Panc1 (cell line): Measurements from ENCODE around the gene EFEMP1. TPM values are rescaled to one million over a fixed set of nuclear protein-coding genes. Genes with fewer than 3 reads are reported as not detected.

Experiments
- ATAC-seq: fragments of 200-7000 bp; cut with Tn5 transposase; 2 replicates; pipeline ENCODE4 v1.9.1; 2020; ENCODE audit warnings: mild to moderate bottlenecking, moderate library complexity
- BruUV-seq: library from RNA; stranded (reverse); fragments of 400-500 nt; replicated peaks from 2 replicates; lab custom pipeline; 2021; lab: Mats Ljungman, UMichigan
- CTCF ChIA-PET: fragments of 300-600 bp; sonication (Branson Sonifier 250); formaldehyde crosslinking; loops from one replicate; lab custom pipeline; 2022; ENCODE audit warnings: antibody characterized with exemption; lab: Charles Lee
- POLR2A ChIA-PET: fragments of 300-600 bp; sonication (Branson Sonifier 250); formaldehyde crosslinking; loops from one replicate; lab custom pipeline; 2022; ENCODE audit warnings: antibody characterized with exemption; lab: Charles Lee
- DNase-seq: peaks from one replicate; pipeline ENCODE4 v3.0.0-alpha.2; 2010; ENCODE audit warnings: low read depth, low spot score
- H3K27ac ChIP-seq: 2 replicates; pipeline ENCODE4 v1.5.1; 2011; ENCODE audit warnings: mild to moderate bottlenecking, low read length, inconsistent platforms
- H3K27me3 ChIP-seq: fragments of 200-500 bp; sonication (Bioruptor generic); 2 replicates; pipeline ENCODE4 v1.6.0; 2014; ENCODE audit warnings: low read length, inconsistent platforms; ENCODE audit not compliant: control insufficient read depth, insufficient read depth
- H3K36me3 ChIP-seq: fragments of 200-500 bp; sonication (Bioruptor generic); 2 replicates; pipeline ENCODE4 v1.5.1; 2014; ENCODE audit warnings: inconsistent platforms, mild to moderate bottlenecking, low read length, moderate library complexity; ENCODE audit not compliant: control insufficient read depth, insufficient read depth
- H3K4me1 ChIP-seq: 2 replicates; pipeline ENCODE4 v1.5.1; 2011; ENCODE audit warnings: inconsistent platforms, mild to moderate bottlenecking, low read length, moderate library complexity; ENCODE audit not compliant: control insufficient read depth, insufficient read depth
- H3K4me3 ChIP-seq, 2 experiments: 2 replicates each; pipeline ENCODE4 v1.5.1; 2011 to 2012; ENCODE audit warnings: low read depth in 2 of 2, low read length in 2 of 2, mild to moderate bottlenecking in 2 of 2, inconsistent platforms in 1 of 2, moderate library complexity in 1 of 2
- H3K9me3 ChIP-seq: fragments of 200-500 bp; sonication (Bioruptor generic); 2 replicates; pipeline ENCODE4 v1.5.1; 2014; ENCODE audit warnings: low read depth, mild to moderate bottlenecking, inconsistent platforms, low read length, moderate library complexity; ENCODE audit not compliant: control insufficient read depth, insufficient read depth
- POLR2AphosphoS5 ChIP-seq: IDR thresholded peaks from 2 replicates; pipeline ENCODE4 v1.6.1; 2012; ENCODE audit warnings: mild to moderate bottlenecking, low read depth, low read length, moderate library complexity
- SIN3A ChIP-seq: IDR thresholded peaks from 2 replicates; pipeline ENCODE4 v1.6.1; 2012; ENCODE audit warnings: low read depth, mild to moderate bottlenecking, low read length, moderate library complexity, borderline replicate concordance; ENCODE audit not compliant: insufficient read depth
- TCF7L2 ChIP-seq: IDR thresholded peaks from 2 replicates; pipeline ENCODE4 v1.6.1; 2011; ENCODE audit warnings: mild to moderate bottlenecking, low read depth, low read length, inconsistent platforms
- in situ Hi-C: cut with HindIII; loops from 2 replicates; pipeline ENCODE4 v1.10.0; 2016; ENCODE audit warnings: low sequenced_read_pairs, low pct_unique_long_range_greater_than_20kb
- intact Hi-C: fragments of 100-400 bp; cut with micrococcal nuclease; formaldehyde crosslinking; loops from one replicate; pipeline ENCODE4 v1.10.0; 2022; ENCODE audit not compliant: unreplicated experiment
- total RNA-seq: library from RNA; stranded (reverse); gene quantifications from one replicate; pipeline ENCODE4 v1.2.1, GENCODE V29; 2021; ENCODE audit not compliant: unreplicated experiment
- TF ChIP-seq, protein P1 (sequence below): fragments of 450-650 bp; IDR thresholded peaks from 2 replicates; pipeline ENCODE4 v1.5.1; 2017; ENCODE audit warnings: mild to moderate bottlenecking
- TF ChIP-seq, protein P2 (sequence below), 2 experiments: IDR thresholded peaks; 2 replicates each; pipeline ENCODE4 v1.6.1; 2011 to 2012; ENCODE audit warnings: low read depth in 2 of 2, control low read depth in 1 of 2, low read length in 1 of 2, mild to moderate bottlenecking in 1 of 2, moderate library complexity in 1 of 2; ENCODE audit not compliant: insufficient read depth in 1 of 2

The EFEMP1 gene
- total RNA-seq, 1 experiment from 2014 or later: 15.5 TPM

DNA sequence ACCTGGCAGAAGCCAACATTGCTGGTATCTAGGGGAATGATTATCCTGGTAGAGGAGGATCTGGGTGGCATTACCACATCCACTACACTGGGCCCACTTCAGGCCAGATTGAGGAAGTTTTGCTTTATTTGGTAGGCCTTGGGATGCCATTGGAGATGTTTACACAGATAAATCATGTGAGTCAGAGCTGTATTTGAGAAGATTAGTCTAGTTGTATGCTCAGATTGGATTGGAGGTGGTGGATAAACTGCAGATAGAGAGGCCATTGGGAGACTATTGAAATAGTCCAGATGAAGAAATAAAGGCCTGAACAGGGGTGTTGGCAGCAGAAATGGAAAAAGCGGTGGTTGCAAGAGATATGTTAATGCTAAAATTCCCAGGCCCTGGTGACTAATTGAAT, 81.5 kb downstream of the EFEMP1 start:
- H3K27me3 ChIP-seq: no peaks in the 10 kb centered on the region
- BruUV-seq: no TSS peak
- no peaks in the 10 kb centered on the region for H3K9me3 ChIP-seq
- TF ChIP-seq TCF7L2: no peak
- TF ChIP-seq, protein P1, sequence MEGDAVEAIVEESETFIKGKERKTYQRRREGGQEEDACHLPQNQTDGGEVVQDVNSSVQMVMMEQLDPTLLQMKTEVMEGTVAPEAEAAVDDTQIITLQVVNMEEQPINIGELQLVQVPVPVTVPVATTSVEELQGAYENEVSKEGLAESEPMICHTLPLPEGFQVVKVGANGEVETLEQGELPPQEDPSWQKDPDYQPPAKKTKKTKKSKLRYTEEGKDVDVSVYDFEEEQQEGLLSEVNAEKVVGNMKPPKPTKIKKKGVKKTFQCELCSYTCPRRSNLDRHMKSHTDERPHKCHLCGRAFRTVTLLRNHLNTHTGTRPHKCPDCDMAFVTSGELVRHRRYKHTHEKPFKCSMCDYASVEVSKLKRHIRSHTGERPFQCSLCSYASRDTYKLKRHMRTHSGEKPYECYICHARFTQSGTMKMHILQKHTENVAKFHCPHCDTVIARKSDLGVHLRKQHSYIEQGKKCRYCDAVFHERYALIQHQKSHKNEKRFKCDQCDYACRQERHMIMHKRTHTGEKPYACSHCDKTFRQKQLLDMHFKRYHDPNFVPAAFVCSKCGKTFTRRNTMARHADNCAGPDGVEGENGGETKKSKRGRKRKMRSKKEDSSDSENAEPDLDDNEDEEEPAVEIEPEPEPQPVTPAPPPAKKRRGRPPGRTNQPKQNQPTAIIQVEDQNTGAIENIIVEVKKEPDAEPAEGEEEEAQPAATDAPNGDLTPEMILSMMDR: no peak
- no peak for TF ChIP-seq SIN3A
- TF ChIP-seq, protein P2, sequence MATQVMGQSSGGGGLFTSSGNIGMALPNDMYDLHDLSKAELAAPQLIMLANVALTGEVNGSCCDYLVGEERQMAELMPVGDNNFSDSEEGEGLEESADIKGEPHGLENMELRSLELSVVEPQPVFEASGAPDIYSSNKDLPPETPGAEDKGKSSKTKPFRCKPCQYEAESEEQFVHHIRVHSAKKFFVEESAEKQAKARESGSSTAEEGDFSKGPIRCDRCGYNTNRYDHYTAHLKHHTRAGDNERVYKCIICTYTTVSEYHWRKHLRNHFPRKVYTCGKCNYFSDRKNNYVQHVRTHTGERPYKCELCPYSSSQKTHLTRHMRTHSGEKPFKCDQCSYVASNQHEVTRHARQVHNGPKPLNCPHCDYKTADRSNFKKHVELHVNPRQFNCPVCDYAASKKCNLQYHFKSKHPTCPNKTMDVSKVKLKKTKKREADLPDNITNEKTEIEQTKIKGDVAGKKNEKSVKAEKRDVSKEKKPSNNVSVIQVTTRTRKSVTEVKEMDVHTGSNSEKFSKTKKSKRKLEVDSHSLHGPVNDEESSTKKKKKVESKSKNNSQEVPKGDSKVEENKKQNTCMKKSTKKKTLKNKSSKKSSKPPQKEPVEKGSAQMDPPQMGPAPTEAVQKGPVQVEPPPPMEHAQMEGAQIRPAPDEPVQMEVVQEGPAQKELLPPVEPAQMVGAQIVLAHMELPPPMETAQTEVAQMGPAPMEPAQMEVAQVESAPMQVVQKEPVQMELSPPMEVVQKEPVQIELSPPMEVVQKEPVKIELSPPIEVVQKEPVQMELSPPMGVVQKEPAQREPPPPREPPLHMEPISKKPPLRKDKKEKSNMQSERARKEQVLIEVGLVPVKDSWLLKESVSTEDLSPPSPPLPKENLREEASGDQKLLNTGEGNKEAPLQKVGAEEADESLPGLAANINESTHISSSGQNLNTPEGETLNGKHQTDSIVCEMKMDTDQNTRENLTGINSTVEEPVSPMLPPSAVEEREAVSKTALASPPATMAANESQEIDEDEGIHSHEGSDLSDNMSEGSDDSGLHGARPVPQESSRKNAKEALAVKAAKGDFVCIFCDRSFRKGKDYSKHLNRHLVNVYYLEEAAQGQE (IDR thresholded peaks at IDR 0.05; ENCODE audit: insufficient read depth in 1 of 2, low read depth in 2 of 2, low read length in 1 of 2): no peak
- no peak for TF ChIP-seq POLR2AphosphoS5
- in situ Hi-C loops: no loop called here
- ChIA-PET CTCF (no interaction called here), POLR2A (no interaction called here)
- no peaks in the 10 kb centered on the region for H3K36me3 ChIP-seq
- DNase-seq: no peak
- no peak for ATAC-seq
- intact Hi-C loops: no loop called here
- peaks cover 19% of the 10 kb centered on the region for H3K4me1 ChIP-seq
- no peak overlapping the region for H3K4me3 ChIP-seq
- peak overlapping the region; percentile 64; the same call in 1 of the 2 replicates for H3K27ac ChIP-seq

DNA sequence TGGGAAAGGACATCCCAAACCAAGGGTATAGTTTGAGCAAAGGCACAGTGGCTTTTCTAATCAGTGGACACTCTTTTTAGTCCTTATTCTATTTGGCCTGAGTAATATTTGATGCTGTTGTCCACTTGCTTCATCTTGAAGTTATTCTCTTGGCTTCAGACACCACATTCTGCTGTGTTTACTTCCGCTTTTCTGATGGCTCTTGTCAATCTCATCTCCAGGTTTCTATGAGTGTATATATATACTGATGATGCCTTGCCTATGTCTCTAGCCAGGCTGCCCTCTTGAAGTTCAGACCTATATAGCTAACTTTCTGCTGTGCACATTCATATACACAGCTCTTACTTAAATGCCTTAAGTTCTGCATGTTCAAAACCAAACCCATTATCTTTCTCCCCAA, 83.1 kb downstream of the EFEMP1 start:
- H3K27me3 ChIP-seq: no peaks in the 10 kb centered on the region
- POLR2A ChIA-PET: no interaction called here
- no peaks in the 10 kb centered on the region for H3K9me3 ChIP-seq
- DNase-seq: no peak
- BruUV-seq: no TSS peak
- H3K36me3 ChIP-seq: no peaks in the 10 kb centered on the region
- peaks cover 19% of the 10 kb centered on the region for H3K4me1 ChIP-seq
- no peak overlapping the region for H3K4me3 ChIP-seq
- intact Hi-C loops: no loop called here
- ATAC-seq: no peak
- in situ Hi-C loops: no loop called here
- TF ChIP-seq, protein P1: no peak
- TF ChIP-seq TCF7L2 (no peak), SIN3A (no peak), POLR2AphosphoS5 (no peak)
- TF ChIP-seq, protein P2 (IDR thresholded peaks at IDR 0.05; ENCODE audit: insufficient read depth in 1 of 2, low read depth in 2 of 2, low read length in 1 of 2): no peak
- CTCF ChIA-PET: no interaction called here
- H3K27ac ChIP-seq: peak overlapping the region; percentile 11; the same call in 1 of the 2 replicates
